HepG2 (cell line): ENCODE results near the gene TMEM217. TPM values are rescaled to one million over a fixed set of nuclear protein-coding genes. Genes with fewer than 3 reads are reported as not detected.

ENCODE experiments used
- ARID3A ChIP-seq: IDR thresholded peaks from 2 replicates; pipeline ENCODE4 v1.6.1; 2012; ENCODE audit warnings: low read depth, low read length, improper control_type of control experiment
- CEBPZ ChIP-seq: IDR thresholded peaks from 2 replicates; pipeline ENCODE4 v1.6.1; 2012; ENCODE audit warnings: low read length, improper control_type of control experiment
- FOXO1 ChIP-seq: sonication (generic); formaldehyde crosslinking; IDR thresholded peaks from 2 replicates; pipeline ENCODE4 v1.4.0; 2020; ENCODE audit warnings: missing genetic modification reagents
- JUND ChIP-seq: sonication (generic); formaldehyde crosslinking; IDR thresholded peaks from 2 replicates; pipeline ENCODE4 v1.8.0; 2022; ENCODE audit warnings: mild to moderate bottlenecking, missing genetic modification reagents
- MBNL3 ChIP-seq: fragments of 250-450 bp; sonication (Bioruptor Pico); conservative IDR thresholded peaks from 2 replicates; pipeline ENCODE4 v1.8.0; 2022; ENCODE audit warnings: mild to moderate bottlenecking, inconsistent platforms
- RFX5 ChIP-seq: IDR thresholded peaks from 2 replicates; pipeline ENCODE4 v1.6.1; 2011; ENCODE audit warnings: low read depth, low read length, improper control_type of control experiment
- TOPORS ChIP-seq: sonication (generic); formaldehyde crosslinking; IDR thresholded peaks from 2 replicates; pipeline ENCODE4 v1.8.0; 2023; ENCODE audit warnings: mild to moderate bottlenecking, missing genetic modification reagents
- ZNF275 ChIP-seq: sonication (generic); formaldehyde crosslinking; IDR thresholded peaks from 2 replicates; pipeline ENCODE4 v1.8.0; 2022; ENCODE audit warnings: missing genetic modification reagents, mild to moderate bottlenecking, inconsistent platforms, borderline replicate concordance
- ZNF569 ChIP-seq: sonication (generic); formaldehyde crosslinking; IDR thresholded peaks from 2 replicates; pipeline ENCODE4 v1.5.0; 2020; ENCODE audit warnings: mild to moderate bottlenecking, missing genetic modification reagents, moderate library complexity, borderline replicate concordance
- ZNF609 ChIP-seq: sonication (generic); formaldehyde crosslinking; IDR thresholded peaks from 2 replicates; pipeline ENCODE4 v1.4.0; 2020; ENCODE audit warnings: mild to moderate bottlenecking, missing genetic modification reagents, borderline replicate concordance
- ZNF839 ChIP-seq: sonication (generic); formaldehyde crosslinking; IDR thresholded peaks from 2 replicates; pipeline ENCODE4 v1.4.0; 2020; ENCODE audit warnings: missing genetic modification reagents, mild to moderate bottlenecking, borderline replicate concordance
- ZSCAN22 ChIP-seq: sonication (generic); formaldehyde crosslinking; IDR thresholded peaks from 2 replicates; pipeline ENCODE4 v1.4.0; 2020; ENCODE audit warnings: mild to moderate bottlenecking, missing genetic modification reagents
- polyA plus RNA-seq, 8 experiments: library from polyadenylated mRNA; depleted of rRNA in 3 of 8; stranded (reverse) in 7 of 8; unstranded in 1 of 8; fragments of >200 nt; fragmentation: Illumina TruSeq in 4 of 8; extraction: Trizol in 4 of 8; gene quantifications; 2 replicates each; pipeline versions ENCODE4 v1.2.1 to v1.2.3, GENCODE V29; 2011 to 2016; ENCODE audit warnings: low read depth in 4 of 8, missing spikeins in 1 of 8, mixed read lengths in 1 of 8; ENCODE audit not compliant: insufficient read depth in 1 of 8
- total RNA-seq, 5 experiments: library from RNA; depleted of rRNA; stranded (reverse); fragments of >200 nt; fragmentation: Illumina TruSeq; extraction: Trizol; gene quantifications; 2 replicates each; pipeline ENCODE4 v1.2.3, GENCODE V29; 2016; ENCODE audit warnings: low read depth in 1 of 5

The TMEM217 gene
- total and polyA plus RNA-seq, 2 of the 13 experiments (the other 11 are each of a cell fraction or from before 2014, with no cell fraction given), result 2.3 to 3.4 TPM

- peak; percentile 53; the same call in 1 of the 2 replicates for TF ChIP-seq ZNF609 (CRISPR knock-in tag)
- no peak for TF ChIP-seq JUND
- peak; percentile 19; the same call in 1 of the 2 replicates for TF ChIP-seq ARID3A
- no peak for TF ChIP-seq CEBPZ
- TF ChIP-seq RFX5, result peak; percentile 37; the same call in 1 of the 2 replicates
- no peak for TF ChIP-seq ZNF839 (CRISPR knock-in tag)
- no peak for TF ChIP-seq MBNL3
- no peak for TF ChIP-seq ZSCAN22 (CRISPR knock-in tag)
- TF ChIP-seq FOXO1, result peak; percentile 69; the same call in 1 of the 2 replicates
- TF ChIP-seq TOPORS, result peak; percentile 71; the same call in 1 of the 2 replicates
- TF ChIP-seq ZNF275 (CRISPR knock-in tag), result peak; percentile 61; the same call in 1 of the 2 replicates
- no peak for TF ChIP-seq ZNF569 (CRISPR knock-in tag)
Observed at GRCh38 chr6:37244430-37245310, 13.3 kb downstream of the TMEM217 start (continued).
